ENCODE measurements around the gene PPCDC.
A peak's percentile ranks its signal among the peaks of the same experiment; 100 is the strongest.

Gene PPCDC, protein sequence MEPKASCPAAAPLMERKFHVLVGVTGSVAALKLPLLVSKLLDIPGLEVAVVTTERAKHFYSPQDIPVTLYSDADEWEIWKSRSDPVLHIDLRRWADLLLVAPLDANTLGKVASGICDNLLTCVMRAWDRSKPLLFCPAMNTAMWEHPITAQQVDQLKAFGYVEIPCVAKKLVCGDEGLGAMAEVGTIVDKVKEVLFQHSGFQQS

DNA sequence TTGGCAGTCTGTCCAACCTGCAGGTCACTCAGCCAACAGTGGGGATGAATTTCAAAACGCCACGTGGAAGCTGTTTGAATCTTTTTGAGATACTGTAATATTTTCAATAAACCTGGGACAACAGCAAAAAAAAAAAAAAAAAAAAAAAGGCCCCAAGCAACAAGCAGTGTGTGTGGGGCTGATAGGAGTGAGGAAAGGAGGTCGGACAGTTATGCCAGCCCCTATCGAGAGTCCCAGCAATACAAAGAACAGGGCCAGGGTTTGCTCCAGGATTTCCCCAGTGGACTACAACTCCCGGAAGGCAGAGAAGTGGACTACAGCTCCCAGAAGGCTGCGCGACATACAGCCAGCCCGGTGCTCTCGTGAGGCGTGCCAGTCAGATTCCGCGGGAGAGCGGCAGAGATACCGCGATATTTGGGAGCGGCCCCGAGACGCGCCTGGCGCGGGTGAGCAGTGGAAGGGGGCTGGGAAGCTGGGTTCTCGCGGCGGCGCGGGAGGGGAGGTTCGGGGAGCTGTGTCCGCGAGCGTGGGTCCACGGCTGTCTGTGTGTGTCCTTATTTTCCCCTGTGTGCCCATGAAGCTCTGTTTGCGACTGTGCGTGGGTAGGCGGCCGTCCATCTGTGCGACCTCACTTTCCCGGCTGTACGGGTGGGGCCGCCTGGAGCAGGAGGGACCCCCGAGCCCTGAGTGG lies at the start of gene PPCDC:
Gene PPCDC (plus strand): TSS at position 410 of the 691 bp plus-strand sequence. CDS start 4,729 bp downstream, outside the sequence.
- DNase-seq: peak; percentile 89

DNA sequence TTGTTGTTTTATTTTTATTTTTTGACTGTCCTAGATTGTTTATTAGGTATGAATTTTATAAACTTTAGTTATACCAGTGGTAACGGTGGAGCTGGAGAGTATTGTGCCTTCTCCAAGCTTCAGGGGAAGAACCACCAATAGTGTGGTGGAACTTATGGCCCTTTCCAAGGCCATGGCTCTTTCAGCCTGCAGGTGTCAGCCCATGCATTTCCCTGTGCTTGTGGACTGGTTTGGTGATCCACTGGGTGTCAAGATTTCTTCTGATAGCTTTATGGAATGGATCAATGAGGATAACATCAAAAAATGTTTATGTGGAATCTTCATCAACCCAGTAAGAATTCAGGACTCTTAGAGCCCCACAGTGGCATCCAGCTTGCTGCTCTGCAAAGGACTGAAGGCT lies 47.2 kb upstream of the PPCDC start:
- DNase-seq: no peak

DNA sequence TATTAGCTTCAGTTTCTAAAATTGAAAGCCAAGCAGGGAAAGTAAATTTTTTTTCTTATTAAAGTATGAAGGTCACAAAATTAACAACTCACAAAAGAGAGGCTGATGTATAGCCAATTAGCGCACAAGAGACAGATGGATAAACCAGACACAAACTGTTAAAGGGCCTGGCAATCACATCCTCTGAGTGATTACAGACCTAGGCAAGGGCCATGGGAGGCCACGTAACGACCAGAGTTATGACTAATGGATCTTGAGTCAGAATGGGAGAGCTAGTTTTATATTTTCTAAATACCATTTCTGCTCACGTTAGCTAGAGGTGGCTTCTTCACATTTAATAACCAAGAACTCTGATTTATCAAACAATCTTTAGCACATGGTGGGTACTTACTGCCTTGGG lies 45.8 kb upstream of the PPCDC start:
- no peak for DNase-seq

DNA sequence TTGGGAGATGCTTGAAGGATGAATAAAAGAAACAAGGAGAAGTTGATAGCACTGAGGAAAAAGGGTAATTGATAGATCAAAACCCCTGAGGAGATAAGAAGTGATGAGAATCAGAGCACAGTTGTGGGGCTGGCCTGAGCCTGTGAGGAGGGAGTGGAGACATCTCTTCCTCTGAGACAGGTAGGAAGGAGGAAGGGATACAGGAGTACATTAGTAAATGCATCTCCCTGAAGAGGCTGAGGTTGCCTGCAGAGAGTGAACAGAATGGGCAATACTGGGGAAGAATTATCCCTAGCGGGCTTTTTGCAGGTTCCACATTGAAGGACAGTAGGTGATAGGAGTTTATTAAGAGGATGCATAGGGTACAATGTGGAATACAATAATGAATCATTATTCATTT lies 45.3 kb upstream of the PPCDC start:
- DNase-seq: no peak

DNA sequence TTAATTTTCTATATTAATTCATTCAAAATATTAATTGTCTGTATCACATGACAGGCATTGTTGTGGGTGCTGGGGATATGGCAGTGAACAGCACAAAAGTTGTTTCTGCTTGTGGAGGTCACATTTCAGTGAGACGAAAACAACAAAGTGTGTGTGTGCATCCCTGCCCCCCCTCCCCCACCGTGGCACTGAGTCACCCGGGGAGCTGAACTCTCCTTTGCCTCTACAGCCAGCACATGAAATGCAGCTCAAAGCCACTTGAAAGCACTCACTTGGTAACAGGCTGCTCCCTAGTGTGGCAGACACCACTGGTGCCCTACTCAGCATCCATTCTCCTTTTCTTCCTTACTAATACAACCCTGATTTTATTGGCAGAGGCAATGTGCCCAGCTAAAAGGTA lies 44.9 kb upstream of the PPCDC start:
- peak; percentile 15 for DNase-seq

DNA sequence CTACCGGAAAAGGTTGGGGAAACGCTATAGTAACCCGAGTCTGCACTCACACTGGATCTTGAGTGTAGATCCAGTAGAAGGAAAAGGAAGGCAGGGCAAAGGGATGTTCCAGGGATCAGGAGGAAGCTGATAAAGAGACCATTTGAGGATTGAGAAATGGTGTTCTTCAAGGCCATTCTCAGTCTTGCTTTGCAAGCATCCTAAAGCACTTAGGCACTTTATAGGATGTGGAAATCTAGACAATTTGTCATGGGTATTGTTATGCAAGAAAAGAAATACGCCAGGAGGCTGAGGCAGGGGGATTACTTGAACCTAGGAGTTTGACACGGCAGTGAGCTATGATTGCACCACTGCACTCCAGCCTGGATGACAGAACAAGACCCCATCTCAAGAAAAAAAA lies 41.2 kb upstream of the PPCDC start:
- no peak for DNase-seq

DNA sequence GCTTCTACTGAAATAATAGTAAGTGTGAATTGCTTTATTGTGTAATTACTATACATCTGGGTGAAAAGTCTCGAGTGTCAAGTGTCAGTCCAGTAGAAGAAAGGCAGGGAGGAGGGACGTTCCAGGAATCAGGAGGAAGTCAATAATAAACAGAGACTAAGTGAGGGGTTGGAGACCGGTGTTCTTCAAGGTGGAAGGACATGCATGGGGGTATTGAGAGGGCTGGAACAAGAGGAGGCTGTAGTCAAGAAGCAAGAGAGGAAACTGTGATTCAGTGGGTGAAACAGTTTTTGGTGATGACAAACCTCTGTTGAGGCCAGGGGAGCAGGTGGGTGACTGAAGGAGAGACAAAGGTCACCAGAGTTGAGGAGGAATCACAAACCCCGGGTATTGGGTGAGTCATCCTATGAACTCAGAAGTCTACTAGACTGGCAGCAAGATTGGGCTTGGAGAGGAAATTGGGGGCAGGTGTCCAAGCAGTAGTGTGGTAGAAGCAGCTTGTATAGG lies 39.6 kb upstream of the PPCDC start:
- DNase-seq: no peak

DNA sequence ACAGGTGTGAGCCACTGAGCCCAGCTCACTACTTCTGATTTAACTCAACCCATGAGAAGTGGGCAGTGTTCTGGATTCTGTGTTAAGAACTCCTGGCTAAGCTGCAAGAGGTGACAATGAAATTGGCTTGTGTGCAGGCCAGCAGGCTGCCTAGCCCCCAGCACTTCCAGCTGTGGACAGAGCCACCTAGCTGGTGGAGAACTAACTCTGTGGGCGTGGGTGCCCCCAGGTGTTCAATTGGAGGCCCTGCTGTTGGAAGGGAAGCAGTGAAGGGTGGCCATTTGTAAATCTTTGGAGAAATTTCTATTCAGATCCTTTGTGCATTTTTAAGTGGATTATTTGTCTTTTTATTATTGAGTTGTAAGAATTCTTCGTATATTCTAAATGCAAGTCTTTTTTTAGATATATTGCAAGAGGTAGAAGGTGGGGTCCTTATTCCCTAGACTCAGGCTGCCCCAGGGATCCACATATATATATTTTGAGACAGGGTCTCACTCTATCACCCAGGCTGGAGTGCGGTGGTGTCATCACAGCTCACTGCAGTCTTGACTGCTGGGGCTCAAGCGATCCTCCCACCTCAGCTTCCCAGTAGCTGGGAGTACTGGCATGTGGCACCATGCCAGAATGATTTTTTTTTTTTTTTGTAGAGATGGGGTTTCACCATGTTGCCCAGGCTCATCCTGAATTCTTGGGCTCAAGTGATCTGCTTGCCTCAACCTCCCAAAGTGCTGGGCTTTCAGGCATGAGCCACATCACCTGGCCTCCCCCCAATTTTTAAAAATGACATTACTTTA lies 35.2 kb upstream of the PPCDC start:
- no peak for DNase-seq

DNA sequence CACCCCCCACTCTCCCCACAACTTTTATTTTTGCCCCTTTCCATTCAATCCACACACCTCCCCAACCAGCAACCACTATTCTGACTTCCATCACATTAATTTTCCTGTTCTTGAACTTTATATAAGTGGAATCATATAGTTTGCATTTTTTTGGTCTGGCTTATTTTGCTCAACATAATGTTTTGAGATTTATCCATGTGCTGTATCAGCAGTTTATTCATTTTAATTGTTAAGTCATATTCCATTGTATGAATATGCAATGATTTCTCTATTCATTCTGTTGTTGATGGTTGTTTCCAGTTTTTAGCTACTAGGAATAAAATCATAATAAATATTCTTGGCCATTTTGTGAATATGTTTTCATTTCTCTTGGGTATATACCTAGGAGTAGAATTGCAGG lies 33.9 kb upstream of the PPCDC start:
- no peak for DNase-seq

DNA sequence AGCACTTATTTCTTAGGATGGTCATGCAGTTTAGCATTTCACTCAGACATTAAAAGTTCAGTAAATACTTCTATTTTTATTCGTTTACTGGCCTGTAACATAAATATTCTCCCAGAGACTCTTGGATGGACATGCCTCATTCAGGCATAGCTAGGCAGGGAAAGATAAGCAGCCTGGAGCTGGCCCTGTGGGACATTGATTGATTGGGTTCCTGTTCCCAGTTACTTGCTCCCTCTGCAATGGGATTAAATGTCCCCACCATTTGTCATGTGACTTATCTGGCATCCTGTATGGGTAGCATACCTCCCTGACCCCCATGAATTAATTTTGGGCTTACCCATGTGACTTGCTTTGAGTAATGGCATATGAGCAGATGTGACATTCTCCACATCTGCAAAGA lies 30.8 kb upstream of the PPCDC start:
- no peak for DNase-seq

DNA sequence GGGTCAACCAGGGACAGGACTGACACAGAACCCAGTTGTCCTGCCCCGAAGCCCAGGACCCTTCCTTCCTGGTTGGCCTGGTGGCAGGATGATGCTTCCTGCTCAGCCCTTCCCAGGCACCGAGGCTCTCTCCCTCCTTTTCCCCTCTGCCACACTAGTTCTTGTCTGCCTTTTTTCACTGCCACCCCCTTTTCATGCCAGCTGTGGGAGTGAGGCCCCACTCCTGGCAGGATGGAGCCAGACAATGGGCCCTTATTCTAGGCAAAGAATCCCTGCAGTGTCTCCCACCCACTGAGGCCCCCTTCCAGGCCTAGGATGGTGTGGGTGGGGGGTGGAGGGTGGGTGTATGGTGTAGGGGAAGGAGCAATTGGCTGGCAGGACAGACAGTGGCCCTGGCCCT lies 29.2 kb upstream of the PPCDC start:
- DNase-seq: no peak

DNA sequence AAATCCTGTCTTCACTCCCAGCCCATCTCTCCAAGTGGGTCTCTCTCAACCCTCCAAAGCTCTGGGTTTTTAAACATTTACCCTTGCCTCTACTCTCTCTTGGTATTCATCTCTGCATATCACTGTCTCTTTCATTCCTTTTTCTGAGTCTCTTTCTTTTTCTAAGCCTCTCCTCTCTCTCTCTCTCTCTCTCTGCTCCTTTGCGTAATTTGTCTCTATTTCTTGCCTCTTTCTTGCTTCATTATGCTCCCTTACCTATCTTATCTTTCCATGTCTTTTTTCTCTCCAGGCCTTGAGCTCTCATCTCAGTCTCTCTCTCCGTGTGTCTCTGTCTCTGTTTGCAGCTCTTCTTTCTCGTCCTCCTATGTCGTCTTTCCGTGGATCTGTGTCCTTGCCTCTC lies 28.7 kb upstream of the PPCDC start:
- DNase-seq: no peak

DNA sequence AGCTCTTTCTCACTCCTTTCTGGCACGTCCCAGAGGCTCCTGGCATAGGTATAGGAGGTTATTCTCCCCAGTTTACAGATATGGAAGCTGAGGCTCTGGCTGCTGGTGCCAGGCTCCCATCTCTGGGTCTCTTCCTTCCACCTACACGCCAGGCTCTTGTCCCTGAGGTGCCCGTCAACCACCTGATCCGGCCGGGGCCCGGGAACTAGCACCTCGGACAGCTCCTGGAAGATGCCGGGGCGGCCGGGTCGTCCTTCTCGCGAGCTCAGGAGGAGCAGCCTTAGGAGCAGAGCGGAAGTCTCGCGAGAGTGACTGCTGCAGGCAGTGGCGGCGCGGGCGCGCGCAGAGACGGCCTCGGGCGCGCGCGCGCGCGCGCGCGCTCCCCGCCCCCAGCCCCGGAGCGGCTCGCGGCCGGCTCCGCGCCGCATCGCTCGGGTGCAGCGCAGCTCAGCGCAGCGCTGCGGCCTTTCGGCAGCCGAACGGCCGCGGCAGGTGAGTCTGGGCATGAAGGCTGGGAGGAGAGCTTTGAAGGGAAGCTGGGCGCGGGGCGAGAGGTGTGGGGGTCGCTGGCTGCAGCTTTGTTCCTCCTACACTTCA lies 28.1 kb upstream of the PPCDC start, which contains the start of gene SCAMP5:
Gene SCAMP5 (plus strand): TSS at position 382 of the 597 bp plus-strand sequence. CDS start 16,277 bp downstream, outside the sequence.
- peak; percentile 85 for DNase-seq

DNA sequence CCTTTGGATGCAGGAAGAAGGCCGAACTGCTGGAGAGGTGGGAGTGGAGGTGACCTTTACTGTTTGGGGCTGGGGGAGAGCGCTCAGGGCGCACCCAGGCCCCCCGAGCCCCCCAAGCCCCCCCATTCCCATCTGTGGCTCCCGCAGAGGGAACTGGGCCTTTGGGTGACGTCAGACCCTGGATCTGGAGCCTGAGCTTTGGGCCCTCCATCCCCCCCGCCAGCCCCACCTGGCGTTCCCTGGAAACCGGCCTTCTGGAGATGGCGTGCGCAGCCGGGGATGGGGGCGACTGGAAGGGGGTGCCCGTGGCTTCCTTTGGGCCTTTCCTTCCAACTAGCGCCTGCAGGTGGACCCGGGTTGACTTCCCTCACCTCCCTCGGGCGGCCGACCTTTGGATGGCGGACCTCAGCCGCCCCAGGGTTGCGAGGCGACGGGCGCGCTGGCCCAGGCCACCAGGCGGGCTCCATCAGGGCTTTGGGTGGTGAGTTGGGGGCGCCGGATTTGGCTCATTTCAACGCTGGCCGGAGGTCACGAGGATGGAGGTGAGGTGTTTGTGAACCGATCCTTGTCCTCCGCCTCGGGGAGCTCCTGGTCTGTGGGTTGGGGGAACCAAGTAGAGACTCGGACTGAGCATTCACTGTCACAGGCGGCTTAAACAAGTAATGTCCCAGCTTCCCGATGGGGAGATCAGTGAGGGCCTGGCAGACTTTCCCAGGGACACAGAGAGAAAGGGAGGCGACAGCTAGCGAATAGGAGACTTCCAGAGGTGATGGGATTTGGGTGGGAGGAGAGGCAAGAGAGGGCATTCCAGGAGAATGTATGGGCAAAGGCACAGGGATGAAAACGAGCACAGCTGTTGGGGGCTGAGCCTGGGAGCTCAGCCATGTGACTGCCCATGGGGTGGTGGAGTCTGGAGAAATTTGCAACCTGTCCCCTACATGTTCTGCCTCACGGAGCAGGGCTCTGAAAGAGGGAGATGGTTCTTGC lies 27.3 kb upstream of the PPCDC start:
- no peak for DNase-seq

DNA sequence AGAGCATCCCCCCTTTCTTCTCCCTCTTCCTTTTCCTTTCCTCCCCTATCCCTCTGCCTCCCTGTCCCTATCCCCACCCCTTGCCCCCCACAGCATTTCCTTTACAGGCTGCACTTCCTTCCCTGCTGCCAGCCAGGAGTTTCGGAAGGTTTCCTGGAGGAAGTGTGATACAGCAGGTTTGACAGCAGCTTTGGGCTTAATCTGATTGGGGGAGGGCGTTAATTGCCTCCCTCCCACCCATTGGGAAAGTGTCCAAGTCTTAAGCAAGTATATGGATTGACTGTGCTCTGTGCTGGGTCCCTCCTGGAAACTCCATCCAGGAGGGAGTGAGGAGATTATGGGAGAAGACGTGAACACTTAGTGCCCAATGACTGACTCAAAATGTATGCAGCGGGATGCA lies 26.2 kb upstream of the PPCDC start:
- no peak for DNase-seq

DNA sequence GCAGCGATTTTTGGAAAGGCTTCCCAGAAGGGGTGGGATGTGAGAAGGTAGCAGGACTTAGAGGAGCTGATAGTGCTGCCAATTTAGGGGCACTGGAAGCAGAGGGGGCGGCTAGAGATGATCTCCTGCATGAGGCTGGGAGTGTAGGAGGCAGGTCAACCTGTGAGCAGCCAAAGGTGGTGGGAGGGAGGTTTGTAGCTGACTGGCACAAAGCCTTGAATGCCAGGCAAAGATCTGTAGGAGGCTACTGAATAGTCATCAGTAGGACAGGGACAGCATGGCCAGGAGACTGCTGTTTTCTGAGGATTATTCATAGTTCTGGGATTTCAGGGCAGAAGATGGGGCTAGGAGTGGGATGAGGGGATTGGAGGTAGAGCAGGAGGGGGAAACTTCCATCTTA lies 25.8 kb upstream of the PPCDC start:
- no peak for DNase-seq

DNA sequence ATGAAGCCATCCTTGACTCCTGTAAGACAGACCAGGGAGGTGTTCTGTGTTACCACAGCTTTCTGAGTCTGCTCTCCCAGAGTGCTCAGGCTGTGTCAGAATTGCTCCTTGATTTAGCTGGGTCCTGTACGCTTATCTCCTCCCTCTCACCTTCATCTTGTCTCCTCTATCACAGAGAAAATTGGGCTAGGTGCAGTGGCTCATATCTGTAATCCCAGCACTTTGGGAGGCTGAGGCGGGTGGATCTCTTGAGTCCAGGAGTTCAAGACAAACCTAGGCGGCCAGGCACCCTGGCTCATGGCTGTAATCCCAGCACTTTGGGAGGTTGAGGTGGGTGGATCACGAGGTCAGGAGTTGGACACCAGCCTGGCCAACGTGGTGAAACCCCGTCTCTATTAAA lies 22.1 kb upstream of the PPCDC start:
- DNase-seq: no peak

DNA sequence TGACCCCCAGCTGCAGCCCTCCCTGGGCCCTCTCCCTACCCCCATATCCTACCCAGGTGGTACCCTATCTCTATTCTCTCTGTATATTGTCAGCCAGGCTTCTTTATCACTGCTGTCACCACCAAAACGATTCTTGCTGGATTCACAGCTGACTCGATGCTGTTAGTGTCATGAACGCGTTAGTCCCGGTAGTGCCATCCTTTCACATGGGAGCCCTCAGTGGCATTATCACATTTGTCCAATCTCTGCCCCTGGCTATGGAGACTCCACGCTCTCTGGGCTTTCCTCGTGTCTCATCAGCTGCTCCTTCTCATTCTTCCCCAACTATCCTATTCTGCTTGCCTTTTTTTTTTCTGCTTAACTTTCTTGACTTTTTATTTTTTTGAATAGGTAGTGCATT lies 21.0 kb upstream of the PPCDC start:
- DNase-seq: no peak

DNA sequence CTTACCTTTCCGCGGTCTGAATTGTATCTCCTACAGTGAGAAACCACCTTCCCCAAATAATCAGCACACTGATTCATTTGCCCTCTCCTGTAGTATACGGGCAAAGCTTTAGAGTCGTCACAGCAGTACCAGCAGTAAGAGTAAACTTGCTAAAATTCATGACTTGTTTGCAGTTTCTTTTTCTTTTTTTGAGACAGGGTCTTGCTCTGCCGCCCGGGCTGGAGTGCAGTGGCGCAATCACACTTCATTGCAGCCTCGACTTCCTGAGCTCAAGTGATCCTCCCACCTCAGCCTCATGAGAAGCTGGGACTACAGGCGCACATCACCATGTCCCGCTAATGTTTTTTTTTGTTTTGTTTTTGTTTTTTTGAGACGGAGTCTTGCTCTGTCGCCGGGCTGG lies 16.2 kb upstream of the PPCDC start:
- DNase-seq: no peak

DNA sequence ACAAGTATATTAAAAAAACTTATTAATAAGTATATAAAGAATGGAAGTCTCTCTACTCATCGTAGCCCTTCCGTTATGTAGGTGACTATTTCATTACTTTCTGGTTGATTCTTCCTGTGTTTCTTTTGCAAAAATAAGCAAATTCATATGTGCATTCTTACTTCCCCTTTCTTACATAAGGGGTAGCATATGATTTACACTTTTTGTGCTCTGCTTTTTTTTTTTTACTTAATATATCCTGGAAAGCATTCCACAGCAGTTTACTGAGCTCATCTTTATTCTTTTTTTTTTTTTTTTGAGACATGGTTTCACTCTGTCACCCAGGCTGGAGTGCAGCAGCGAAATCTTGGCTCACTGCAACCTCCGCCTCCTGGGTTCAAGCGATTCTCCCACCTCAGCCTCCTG lies 15.2 kb upstream of the PPCDC start:
- DNase-seq: no peak

DNA sequence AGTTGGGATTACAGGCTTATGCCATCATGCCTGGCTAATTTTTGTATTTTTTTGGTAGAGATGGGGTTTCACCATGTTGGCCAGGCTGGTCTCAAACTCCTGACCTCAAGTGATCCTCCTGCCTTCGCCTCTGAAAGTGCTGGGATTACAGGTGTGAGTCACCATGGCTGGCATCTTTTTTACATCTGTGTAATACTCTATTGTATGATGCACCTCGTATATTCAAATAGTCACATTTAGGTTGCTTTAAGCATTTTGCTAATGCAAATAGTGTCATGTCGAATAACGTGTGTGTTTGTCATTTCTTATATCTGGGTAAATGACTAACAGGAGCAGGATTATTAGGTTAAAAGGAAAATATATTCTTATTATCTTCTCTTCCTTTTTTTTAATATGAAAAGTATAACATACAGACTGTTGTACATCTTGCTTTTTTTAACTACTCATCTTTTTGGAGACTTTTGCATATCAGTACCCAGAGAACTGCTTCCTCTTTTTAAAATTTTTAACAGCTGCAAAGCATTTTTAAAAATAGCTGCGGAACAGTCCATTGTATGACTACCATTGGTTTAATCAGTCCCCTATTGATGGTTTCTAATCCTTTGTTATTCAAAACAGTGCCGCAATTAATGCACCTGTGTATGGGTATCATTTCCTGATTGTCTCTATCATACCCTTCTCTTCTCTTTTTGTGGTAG lies 14.6 kb upstream of the PPCDC start:
- no peak for DNase-seq

DNA sequence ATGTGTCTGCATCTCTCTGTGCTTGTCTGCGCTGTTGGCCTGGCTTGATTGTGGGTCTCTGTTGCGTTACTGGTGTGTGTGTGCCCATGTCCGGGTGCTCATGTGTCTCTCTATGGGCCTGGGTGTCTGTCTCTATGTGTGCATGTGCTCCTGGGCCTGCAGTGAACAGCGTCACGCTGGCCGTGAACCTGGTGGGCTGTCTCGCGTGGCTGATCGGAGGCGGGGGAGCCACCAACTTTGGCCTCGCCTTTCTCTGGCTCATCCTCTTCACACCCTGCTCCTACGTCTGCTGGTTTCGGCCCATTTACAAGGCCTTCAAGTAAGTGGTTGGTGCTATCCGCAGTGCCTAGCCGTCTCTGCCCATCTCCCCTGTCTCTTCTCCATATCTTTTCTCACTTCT lies 7.0 kb upstream of the PPCDC start:
- DNase-seq: no peak

Data from activated effector memory CD4-positive, alpha-beta T cell treated with Interleukin-2 at 50 U/mL for 16 hours (primary cell).